ENCODE results near the gene OR7C2.

OR7C2 gene

DNA sequence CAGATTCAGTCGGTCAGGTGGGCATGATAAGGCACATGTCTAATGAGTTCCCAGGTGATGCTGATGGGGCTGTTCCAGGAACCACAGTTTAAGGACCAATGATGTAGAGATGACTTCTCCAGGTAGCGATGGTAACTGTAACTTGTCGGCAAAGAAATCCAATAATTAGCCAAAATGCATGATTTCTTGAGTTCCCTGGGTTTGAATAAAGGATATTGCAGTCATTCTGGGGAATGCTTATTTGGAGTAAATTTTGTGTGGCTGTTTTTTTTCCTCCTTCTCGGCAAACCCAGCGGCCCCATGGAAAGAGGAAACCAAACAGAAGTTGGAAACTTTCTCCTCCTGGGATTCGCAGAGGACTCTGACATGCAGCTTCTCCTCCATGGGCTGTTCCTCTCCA, at the start of gene OR7C2:
Gene OR7C2, plus strand, starts transcription at position 301 of the 400 bp plus-strand sequence. Its CDS starts 0 bp downstream, at position 301.
- TF ChIP-seq, protein P1, sequence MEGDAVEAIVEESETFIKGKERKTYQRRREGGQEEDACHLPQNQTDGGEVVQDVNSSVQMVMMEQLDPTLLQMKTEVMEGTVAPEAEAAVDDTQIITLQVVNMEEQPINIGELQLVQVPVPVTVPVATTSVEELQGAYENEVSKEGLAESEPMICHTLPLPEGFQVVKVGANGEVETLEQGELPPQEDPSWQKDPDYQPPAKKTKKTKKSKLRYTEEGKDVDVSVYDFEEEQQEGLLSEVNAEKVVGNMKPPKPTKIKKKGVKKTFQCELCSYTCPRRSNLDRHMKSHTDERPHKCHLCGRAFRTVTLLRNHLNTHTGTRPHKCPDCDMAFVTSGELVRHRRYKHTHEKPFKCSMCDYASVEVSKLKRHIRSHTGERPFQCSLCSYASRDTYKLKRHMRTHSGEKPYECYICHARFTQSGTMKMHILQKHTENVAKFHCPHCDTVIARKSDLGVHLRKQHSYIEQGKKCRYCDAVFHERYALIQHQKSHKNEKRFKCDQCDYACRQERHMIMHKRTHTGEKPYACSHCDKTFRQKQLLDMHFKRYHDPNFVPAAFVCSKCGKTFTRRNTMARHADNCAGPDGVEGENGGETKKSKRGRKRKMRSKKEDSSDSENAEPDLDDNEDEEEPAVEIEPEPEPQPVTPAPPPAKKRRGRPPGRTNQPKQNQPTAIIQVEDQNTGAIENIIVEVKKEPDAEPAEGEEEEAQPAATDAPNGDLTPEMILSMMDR (IDR thresholded peaks at IDR 0.05; ENCODE audit: low read depth, low read length, missing control alignments): no peak
- no peak for DNase-seq (ENCODE audit: low read depth)
- H3K4me3 ChIP-seq (ENCODE audit: low read depth, low read length): no peak within 1 kb of the TSS

DNA sequence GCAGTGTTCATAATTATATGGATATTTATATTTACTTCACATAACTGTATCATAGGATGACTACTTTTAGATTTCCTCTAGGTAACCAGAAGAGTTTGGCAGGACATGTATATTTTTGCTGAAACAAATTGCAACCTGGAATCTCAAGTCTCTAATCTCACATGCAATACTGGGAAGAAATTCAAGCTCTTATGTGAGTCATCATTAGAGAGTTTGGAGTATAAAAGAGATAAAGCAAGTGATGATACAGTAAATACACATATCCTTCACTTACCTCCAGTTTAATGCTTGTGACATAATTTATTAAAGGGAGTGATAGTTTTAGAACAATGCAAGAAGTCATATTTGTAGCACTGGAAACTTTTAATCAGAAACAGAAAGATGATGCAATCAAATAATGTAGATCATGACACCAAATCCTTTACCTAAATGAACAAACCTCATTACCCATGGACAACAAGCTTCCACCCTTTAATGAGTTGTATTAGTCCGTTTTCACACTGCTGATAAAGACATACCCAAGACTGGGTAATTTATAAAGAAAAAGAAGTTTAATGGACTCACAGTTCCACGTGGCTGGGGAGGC, 39.5 kb upstream of the OR7C2 start:
- no peak overlapping the region for H3K4me3 ChIP-seq (ENCODE audit: low read depth, low read length)
- DNase-seq (ENCODE audit: low read depth): no peak
- TF ChIP-seq, protein P1 (IDR thresholded peaks at IDR 0.05; ENCODE audit: low read depth, low read length, missing control alignments): no peak

DNA sequence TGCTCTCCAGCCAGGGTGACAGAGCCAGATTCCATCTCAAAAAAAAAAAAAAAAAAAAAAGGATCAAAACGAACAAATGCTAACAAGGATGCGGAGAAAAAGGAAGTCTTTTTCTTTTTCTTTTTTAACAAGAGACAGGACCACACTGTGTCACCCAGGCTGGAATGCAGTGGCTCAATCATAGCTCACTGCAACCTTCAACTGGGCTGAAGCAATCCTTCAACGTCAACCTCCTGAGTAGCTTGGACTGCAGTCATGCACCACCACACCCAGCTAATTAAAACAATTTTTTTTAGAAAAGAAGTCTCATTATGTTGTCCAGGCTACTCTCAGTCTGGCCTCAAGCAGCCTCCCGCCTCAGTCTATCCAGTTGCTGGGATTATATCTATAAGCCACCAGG, 34.6 kb upstream of the OR7C2 start:
- no peak overlapping the region for H3K4me3 ChIP-seq (ENCODE audit: low read depth, low read length)
- DNase-seq (ENCODE audit: low read depth): no peak
- TF ChIP-seq, protein P1 (IDR thresholded peaks at IDR 0.05; ENCODE audit: low read depth, low read length, missing control alignments): no peak

DNA sequence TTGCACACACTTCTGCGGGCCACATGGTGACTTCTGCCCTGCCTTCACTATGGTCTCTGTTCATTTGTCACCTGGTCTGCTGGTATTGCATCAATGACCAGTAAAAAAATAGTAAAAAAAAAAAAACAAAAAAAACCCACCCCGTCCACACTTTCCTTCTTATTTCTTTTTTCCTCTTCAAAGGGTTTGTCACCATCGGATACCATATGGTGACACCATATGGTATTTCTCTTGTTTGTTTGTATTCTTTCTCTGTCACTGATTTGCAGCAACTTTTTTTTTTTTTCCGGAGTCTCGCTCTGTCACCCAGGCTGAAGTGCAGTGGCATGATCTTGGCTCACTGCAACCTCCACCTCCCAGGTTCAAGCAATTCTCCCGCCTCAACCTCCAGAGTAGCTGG, 26.2 kb upstream of the OR7C2 start:
- TF ChIP-seq, protein P1 (IDR thresholded peaks at IDR 0.05; ENCODE audit: low read depth, low read length, missing control alignments): no peak
- H3K4me3 ChIP-seq (ENCODE audit: low read depth, low read length): no peak overlapping the region
- DNase-seq (ENCODE audit: low read depth): no peak

DNA sequence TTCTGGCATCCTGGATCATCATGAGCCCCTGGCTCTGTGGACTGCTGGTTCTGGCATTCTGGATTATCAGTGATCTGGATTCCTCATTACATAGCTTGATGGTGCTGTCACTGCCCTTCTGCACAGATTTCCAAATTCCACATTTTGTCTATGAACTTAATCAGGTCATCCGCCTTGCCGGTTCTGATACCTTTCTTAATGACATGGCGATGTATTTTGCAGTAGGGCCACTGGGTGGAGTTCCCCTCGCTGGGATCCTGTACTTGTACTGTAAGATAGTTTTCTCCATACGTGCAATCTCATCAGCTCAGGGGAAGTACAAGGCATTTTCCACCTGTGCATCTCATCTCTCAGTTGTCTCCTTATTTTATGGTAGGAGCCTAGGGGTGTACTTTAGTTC, 24.4 kb upstream of the OR7C2 start:
- no peak for DNase-seq (ENCODE audit: low read depth)
- H3K4me3 ChIP-seq (ENCODE audit: low read depth, low read length): no peak overlapping the region
- TF ChIP-seq, protein P1 (IDR thresholded peaks at IDR 0.05; ENCODE audit: low read depth, low read length, missing control alignments): peak; percentile 33

DNA sequence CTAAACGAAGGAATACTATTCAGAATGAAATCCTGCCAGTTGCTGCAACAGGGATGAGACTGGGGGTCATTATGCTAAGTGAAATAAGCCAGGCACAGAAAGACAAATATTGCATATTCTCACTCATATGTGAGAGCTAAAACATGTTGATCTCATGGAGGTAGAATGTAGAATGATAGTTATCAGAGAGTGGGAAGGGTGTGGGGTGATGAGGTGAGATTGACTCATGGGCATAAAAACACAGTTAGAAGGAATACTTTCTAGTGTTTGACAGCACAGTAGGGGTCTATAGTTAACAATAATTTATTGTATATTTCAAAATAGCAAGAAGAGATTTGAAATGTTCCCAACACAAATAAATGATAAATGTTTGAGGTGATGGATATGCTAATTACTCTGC, 7.8 kb upstream of the OR7C2 start:
- TF ChIP-seq, protein P1 (IDR thresholded peaks at IDR 0.05; ENCODE audit: low read depth, low read length, missing control alignments): no peak
- DNase-seq (ENCODE audit: low read depth): no peak
- no peak overlapping the region for H3K4me3 ChIP-seq (ENCODE audit: low read depth, low read length)

DNA sequence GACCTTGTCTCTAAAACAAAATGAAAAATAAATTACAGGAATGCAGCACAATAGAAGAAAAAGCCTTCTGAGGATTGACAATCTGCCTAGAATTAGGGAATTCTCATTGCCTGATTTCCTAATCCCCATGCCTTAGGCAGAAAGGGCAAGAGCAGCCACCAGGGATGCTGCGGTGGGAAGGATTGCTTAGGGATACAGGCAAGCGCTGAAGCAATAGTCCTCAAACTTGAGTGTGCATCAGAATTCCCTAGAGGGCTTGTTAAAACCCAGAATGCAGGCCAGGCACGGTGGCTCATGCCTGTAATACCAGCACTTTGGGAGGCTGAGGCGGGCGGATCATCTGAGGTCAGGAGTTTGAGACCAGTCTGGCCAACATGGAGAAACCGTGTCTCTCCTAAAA, 1.0 kb upstream of the OR7C2 start:
- H3K4me3 ChIP-seq (ENCODE audit: low read depth, low read length): no peak overlapping the region
- DNase-seq (ENCODE audit: low read depth): no peak
- TF ChIP-seq, protein P1 (IDR thresholded peaks at IDR 0.05; ENCODE audit: low read depth, low read length, missing control alignments): no peak
